Measurements from ENCODE around the gene SLC39A2. TPM values are rescaled to one million over a fixed set of nuclear protein-coding genes. Genes with fewer than 3 reads are reported as not detected.
"Not testable (repeated sequence)": the region's sequence is repeated elsewhere in the genome, so short reads cannot be mapped to it uniquely, and the experiment has no call there.

Gene SLC39A2
- total RNA-seq, 1 donor from 2014 or later = not detected

GRCh38 chr14:21025371-21026273 is 26.5 kb downstream of the SLC39A2 start:
- DNase-seq (ENCODE audit: low spot score) = no peak

GRCh38 chr14:21026274-21026987 is 27.3 kb downstream of the SLC39A2 start:
- no peak for DNase-seq (ENCODE audit: low spot score)

DNA sequence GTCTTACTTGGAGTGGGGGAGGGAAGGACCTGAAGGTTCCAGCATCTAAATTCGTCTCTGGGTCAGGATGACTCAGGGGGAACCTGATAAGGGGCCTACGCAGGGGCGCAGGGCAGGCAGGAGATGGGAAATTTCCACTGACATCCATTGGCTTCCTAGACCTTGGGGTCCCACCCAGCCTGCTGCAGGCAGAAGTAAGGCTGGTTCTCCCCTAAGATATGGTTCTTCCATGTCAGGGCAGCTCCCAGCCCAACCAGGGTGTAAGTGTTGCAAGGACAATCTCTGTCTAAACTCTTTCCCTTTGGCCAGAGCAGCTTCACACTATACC is 27.9 kb downstream of the SLC39A2 start:
- DNase-seq (ENCODE audit: low spot score) = no peak

DNA sequence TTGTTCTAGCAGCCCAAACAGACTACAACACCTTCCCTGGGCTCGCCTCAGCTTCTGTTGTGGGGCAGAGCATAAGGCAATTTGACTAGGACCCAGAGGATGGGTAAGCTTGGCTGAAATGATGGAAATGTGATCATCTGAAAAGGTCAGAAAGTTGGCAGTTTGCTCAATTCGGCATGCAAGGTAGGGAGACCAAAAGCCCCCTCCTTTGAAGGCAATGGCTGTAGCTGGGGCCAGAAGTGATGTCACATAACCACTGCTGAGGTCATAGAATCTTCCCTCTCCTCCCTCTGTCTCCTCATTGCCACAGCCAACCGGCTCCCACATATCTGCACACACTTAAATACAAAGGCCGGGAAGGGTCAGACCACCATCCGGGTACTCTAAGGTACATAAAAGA is 30.8 kb downstream of the SLC39A2 start, which contains the start of gene TPPP2:
TPPP2 (plus strand) TSS at position 301 of the 400 bp plus-strand sequence. CDS start 365 bp downstream, outside the sequence.
- DNase-seq (ENCODE audit: low spot score) = no peak

DNA sequence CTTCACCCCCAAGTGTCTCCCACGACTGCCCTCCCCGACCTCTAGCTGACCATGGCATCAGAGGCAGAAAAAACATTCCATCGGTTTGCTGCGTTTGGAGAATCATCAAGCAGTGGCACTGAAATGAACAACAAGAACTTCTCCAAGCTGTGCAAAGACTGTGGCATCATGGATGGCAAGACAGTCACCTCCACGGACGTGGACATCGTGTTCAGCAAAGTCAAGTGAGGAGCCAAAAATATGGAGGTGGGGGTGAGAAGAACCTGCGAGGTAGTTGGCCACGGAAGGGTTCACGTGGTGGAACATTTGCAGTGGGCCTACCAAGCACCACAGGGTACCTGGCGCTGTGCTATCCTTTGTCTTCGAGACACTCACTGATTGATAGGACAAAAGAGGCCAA is 31.4 kb downstream of the SLC39A2 start:
- no peak for DNase-seq (ENCODE audit: low spot score)

DNA sequence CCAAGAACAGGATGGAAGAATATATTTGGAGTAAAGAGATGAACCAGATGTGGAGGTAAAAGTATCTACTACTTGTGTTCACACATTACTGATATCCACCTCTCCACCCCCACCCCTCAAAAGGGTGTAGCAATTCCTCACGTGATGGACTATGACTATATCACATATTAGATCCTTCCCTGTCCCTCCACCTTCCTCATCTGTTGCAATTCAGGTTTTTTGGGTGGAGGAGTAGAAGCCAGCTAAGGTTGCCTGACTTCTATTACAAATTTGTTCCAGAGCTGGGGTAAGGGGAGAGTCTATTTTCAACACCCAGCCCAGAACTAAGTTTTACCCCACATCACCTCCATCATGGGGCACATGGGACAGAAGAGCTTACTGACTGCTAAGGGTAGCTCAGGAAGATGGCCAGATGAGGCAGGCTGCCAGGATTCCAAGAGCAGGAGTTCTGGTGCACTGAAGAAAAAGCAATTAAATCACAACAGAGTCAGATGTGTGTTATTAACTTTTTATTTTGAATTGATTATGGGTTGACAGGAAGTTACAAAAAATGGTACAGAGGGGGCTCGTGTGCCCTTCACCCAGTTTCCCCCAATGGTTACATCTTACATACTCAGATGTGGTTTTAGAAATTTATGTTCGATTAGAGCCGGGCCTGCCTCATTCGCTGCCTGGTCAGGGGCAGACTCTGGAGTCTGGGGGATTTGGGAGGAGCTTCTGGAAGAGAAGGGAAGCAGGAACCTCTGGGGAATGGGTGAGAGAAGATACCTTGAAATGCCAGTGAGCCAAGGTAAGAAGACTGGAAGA is 33.4 kb downstream of the SLC39A2 start:
- no peak for DNase-seq (ENCODE audit: low spot score)

GRCh38 chr14:21033133-21033698 is 34.1 kb downstream of the SLC39A2 start:
- no peak for DNase-seq (ENCODE audit: low spot score)

GRCh38 chr14:21034707-21035106 is 35.6 kb downstream of the SLC39A2 start, which contains the start of gene RNASE13:
TSS of gene RNASE13 (minus strand) at chr14:21034807. CDS start at chr14:21034288, 519 bp downstream.
- DNase-seq (ENCODE audit: low spot score) = no peak

DNA sequence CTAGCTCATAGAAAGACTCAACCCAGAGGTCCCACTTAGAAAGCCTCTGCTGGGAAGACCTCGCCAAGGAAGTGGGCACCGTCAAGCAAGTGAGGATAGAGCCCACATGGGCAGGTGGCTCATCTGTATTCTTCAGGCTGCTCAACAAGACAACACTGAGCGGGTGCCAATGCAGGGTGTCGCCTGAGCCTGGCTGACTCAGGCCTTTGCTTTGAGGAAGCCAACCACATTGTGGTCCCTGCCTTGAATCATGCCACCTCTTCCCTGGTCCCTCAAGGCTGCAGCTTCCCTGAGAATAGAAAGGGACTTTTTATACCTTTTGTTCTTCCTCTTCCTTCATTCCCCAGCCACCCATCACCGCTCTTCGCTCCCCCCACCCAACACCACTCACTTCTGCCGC is 37.7 kb downstream of the SLC39A2 start:
- DNase-seq (ENCODE audit: low spot score) = no peak

DNA sequence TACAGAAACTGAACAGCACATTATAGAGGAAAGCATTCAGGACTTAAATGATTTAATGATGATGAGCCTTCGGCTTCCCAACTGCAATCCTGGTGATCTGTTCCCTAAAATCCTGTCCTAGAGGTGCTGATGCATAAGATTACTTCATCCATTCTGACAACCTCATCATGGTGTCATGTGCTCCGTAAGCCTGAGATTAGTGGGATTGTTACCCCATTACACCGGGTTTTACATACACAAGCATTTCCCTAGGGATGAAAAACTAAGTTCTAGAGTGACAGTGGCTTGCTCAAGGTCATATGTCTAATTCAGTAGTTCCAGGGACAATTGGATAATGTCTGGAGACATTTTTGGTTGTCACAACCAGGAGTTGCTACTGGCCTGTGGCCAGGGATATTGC is 38.1 kb downstream of the SLC39A2 start:
- no peak for DNase-seq (ENCODE audit: low spot score)

GRCh38 chr14:21038441-21039422 is 39.6 kb downstream of the SLC39A2 start:
- no peak for DNase-seq (ENCODE audit: low spot score)

DNA sequence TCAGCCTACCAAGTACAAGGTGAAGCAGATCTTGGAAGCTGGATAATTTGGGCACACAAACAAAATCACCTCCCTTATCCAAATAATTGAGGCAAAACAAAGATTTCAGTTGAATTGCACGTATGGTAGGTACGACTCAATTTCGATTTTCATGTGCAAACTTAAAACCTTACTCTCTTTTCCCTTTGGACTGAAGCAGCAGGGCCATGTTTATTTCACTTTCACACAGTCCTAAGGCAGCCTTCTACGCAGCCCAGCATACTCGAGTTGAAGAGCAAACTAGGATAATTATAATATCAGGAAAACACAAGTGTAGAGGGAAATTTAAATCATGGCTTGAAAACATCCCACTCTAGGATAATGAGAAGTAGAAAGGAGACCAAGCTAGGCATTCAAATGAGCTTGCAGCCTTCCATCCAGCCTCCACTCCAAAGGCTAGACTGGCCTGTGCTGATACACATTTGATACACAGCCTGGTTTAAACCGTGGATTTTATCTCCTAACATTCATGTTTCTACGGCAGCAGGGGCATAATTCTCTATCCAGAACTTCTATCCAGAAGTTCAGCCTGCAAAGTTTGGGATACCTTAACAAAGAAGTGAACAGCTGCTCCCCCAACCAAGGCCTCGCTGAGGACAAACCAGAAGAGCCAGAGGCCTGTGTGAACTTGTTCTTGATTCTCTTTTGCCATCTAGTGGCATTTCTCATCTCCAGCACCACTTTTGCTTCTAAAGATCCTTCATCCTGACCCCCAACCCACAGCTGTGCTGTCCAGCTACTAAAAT is 40.7 kb downstream of the SLC39A2 start:
- DNase-seq (ENCODE audit: low spot score) = no peak

GRCh38 chr14:21040370-21040925 is 41.4 kb downstream of the SLC39A2 start:
- DNase-seq (ENCODE audit: low spot score) = no peak

GRCh38 chr14:21040941-21041340 is 41.8 kb downstream of the SLC39A2 start:
- DNase-seq (ENCODE audit: low spot score) = not testable (repeated sequence)

DNA sequence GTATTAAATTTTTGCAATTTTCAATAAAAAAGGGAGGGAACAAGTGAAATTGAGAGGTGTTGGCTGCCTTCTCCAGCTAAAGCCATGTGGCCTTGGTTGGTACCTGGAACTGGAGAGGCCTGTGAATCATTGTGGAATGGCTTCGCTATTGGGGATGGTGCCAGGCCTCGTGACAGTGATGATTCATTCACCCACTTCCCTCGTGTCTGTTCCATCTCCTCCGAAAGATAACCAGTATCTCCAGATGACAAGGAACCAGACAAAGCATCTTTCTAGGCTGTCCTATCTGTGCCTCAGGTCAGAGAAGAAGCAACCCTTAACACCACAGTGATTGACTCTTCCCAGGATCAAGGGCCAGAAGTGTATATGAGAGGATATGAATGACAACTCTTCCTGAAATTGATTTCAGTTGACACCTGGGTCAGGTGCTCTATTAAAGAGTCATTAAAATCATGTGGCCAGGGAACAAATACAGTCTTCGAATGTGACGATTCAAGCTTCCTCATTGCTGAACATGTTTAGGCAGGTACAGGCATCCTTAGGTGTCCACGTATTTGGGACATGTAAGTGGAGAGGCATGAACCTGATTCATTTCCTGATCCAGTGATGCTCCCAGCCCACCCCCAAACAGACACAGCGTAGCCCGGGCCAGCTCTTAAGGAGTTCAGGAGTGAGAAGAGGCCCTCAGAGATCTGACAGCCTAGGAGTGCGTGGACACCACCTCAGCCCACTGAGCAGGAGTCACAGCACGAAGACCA is 42.8 kb downstream of the SLC39A2 start, which contains the start of gene RNASE7:
RNASE7 (plus strand) TSS at position 687 of the 758 bp plus-strand sequence. CDS start 631 bp downstream, outside the sequence.
- no peak for DNase-seq (ENCODE audit: low spot score)

DNA sequence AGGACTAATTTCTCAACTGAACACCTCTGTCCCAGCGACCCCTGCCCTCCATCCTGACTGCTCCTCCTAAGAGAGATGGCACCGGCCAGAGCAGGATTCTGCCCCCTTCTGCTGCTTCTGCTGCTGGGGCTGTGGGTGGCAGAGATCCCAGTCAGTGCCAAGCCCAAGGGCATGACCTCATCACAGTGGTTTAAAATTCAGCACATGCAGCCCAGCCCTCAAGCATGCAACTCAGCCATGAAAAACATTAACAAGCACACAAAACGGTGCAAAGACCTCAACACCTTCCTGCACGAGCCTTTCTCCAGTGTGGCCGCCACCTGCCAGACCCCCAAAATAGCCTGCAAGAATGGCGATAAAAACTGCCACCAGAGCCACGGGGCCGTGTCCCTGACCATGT is 43.8 kb downstream of the SLC39A2 start:
- no peak for DNase-seq (ENCODE audit: low spot score)

DNA sequence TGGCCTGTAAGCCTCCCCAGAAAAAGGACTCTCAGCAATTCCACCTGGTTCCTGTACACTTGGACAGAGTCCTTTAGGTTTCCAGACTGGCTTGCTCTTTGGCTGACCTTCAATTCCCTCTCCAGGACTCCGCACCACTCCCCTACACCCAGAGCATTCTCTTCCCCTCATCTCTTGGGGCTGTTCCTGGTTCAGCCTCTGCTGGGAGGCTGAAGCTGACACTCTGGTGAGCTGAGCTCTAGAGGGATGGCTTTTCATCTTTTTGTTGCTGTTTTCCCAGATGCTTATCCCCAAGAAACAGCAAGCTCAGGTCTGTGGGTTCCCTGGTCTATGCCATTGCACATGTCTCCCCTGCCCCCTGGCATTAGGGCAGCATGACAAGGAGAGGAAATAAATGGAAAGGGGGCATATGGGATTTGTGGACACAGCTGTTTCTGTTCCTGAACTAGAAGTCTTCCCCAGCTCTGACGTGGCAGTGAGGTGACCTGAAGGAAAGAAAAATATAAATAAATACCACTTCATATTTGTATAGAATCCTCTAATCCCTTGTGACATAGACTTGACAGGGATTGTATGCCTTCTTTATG is 44.4 kb downstream of the SLC39A2 start:
- no peak for DNase-seq (ENCODE audit: low spot score)

Measured in mesenteric fat pad (tissue), 1 donor.